GM12875 (cell line): ENCODE data around the gene TMED1.
A peak's percentile ranks its signal among the peaks of the same experiment; 100 is the strongest.

Source experiments
- H3K4me3 ChIP-seq: one replicate; pipeline ENCODE4 v1.5.1; 2011; ENCODE audit warnings: low read depth, low read length, control low read depth
- CTCF ChIP-seq: IDR thresholded peaks from 2 replicates; pipeline ENCODE4 v1.5.1; 2011; ENCODE audit warnings: low read depth, mild to moderate bottlenecking, control low read depth, inconsistent platforms, low read length, moderate library complexity, borderline replicate concordance; ENCODE audit not compliant: insufficient read depth

The TMED1 gene

GRCh38 chr19:10829967-10830366, 6.0 kb downstream of the TMED1 start:
- no peak overlapping the region for H3K4me3 ChIP-seq
- TF ChIP-seq CTCF: no peak

GRCh38 chr19:10828981-10829821, 6.8 kb downstream of the TMED1 start:
- TF ChIP-seq CTCF: peak; percentile 21; the same call in 1 of the 2 replicates
- H3K4me3 ChIP-seq: no peak overlapping the region

GRCh38 chr19:10826846-10827245, 9.2 kb downstream of the TMED1 start:
- TF ChIP-seq CTCF: no peak
- H3K4me3 ChIP-seq: no peak overlapping the region

GRCh38 chr19:10826231-10826630, 9.8 kb downstream of the TMED1 start:
- H3K4me3 ChIP-seq: no peak overlapping the region
- no peak for TF ChIP-seq CTCF

- TF ChIP-seq CTCF: no peak
Measured at GRCh38 chr19:10823690-10824089, 12.3 kb downstream of the TMED1 start.

GRCh38 chr19:10820173-10820572, 15.8 kb downstream of the TMED1 start:
- H3K4me3 ChIP-seq: no peak overlapping the region
- peak; percentile 38; the same call in 1 of the 2 replicates for TF ChIP-seq CTCF

More at GRCh38 chr19:10823690-10824089, 12.3 kb downstream of the TMED1 start:
- no peak overlapping the region for H3K4me3 ChIP-seq

- no peak for TF ChIP-seq CTCF
- H3K4me3 ChIP-seq: no peak overlapping the region
Measured at GRCh38 chr19:10819124-10820060, 16.6 kb downstream of the TMED1 start.
